Inferior parietal cortex (tissue), 1 donor: Measurements from ENCODE around the gene PCOLCE2.

Experiments used
- DNase-seq: peaks from one replicate; pipeline ENCODE4 v3.0.0-alpha.2; 2016; ENCODE audit errors: extremely low spot score

PCOLCE2 gene

GRCh38 chr3:142866841-142867631 lies 21.8 kb downstream of the PCOLCE2 start:
- DNase-seq: no peak

GRCh38 chr3:142863930-142864920 lies 24.7 kb downstream of the PCOLCE2 start:
- no peak for DNase-seq

GRCh38 chr3:142863010-142863817 lies 25.7 kb downstream of the PCOLCE2 start:
- no peak for DNase-seq

GRCh38 chr3:142861926-142862325 lies 27.0 kb downstream of the PCOLCE2 start:
- no peak for DNase-seq

- DNase-seq: no peak
These were observed 30.8 kb downstream of the PCOLCE2 start for GRCh38 chr3:142858043-142858442.

DNA sequence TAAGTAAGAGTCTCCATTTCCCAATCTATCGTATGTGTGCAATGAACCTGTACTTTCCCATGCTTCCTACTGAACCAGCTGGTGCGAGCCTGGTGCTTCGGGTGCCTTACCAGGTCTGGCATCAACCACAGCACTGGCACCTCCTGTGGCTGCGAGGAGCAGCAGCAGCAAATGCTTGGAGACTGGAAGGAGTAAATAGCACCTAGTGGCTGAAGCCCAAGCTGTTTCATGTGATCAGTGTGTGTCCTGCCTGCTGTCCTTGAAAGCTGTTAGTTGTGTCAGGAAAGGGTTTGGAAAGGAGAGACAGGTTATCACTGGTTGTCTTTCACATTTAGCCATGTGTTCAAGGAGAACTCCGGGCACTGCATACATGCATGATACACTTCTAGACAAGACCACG lies 31.8 kb downstream of the PCOLCE2 start:
- peak; percentile 20 for DNase-seq

- no peak for DNase-seq
These were observed 35.4 kb downstream of the PCOLCE2 start for GRCh38 chr3:142853270-142854168.

DNA sequence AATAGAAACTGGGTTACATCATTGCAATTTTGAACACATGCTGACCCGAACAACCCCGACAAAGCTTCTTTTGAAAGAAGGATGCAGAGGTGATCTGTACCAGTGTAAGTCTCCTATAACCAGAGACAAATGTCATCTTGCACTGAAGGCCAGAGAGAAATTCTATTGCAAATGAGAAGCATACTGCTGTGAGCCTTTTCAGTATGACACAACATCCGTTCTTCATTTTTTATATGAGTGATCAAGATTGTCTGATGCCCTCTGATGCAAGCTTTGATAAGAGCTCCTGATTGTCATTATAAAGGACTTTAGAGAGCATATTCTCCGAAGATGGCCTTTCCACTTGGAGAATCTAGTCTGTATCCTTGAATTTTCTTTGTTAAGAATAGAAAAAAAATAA lies 36.9 kb downstream of the PCOLCE2 start:
- no peak for DNase-seq

DNA sequence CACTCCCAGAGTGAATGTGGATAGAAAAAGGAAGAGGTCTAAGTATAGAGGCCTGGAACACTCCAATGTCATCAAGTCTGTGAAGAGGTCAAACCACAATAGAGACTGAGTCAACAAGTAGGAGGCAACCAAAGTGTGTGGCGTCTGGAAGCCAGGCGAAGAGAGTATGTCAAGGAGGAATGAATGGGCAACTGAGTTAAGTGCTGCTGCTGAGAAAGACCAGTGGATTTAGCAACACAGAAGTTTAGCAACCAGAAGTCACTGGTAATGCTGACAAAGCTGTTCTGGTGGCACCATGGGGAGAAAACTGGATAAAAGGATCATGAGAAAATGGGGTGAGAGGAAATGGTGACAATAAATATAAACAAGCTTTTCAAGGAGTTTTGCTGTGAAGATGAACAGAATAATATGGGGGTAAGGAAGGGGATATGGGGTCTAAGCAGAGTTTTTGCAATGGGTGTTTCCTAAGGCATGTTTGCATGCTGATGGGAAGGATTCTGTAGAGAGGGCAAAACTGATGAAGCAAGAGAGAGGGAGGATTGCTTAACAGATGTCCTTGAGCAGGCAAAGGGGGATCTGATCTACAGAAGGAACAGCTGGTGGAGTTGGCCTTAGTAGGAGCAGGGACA lies 38.4 kb downstream of the PCOLCE2 start:
- DNase-seq: no peak

- DNase-seq: no peak
These were observed 39.7 kb downstream of the PCOLCE2 start for GRCh38 chr3:142849148-142849547.

DNA sequence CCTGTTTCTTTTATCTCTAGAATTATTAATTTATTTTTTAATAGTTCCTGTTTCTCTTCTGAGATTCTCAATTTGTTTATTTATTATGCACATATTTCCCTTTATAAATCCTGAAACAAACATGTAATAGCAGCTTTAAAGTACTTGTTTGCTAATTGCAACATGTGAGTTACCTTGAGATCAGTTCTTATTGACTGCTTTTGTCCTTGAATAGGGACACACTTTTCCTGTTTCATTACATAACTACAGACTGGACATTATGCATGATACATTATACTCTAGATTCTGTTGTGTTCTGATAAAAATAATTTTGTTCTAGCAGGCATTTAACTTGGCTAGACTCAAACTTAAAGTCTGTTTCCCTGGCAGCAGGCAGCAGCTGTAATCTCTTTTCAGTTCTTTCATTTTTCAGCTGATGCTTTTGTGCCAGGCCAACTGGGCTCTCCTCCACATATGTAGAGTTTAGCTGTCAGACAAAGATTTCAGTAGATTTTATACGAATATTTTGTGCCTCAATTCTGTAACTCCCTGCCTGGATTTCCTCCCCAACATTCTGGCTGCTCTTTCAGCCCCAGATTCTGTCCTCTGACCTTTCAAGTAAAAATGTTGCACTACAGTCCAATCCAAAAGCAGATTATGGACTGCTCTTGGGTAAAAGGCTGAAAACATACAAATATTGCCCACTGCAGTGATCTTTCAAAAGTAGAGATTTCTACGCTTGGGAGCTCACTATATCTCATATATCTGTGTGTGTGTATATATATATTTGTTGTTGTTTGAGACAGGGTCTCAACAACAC lies 41.9 kb downstream of the PCOLCE2 start:
- peak; percentile 29 for DNase-seq

DNA sequence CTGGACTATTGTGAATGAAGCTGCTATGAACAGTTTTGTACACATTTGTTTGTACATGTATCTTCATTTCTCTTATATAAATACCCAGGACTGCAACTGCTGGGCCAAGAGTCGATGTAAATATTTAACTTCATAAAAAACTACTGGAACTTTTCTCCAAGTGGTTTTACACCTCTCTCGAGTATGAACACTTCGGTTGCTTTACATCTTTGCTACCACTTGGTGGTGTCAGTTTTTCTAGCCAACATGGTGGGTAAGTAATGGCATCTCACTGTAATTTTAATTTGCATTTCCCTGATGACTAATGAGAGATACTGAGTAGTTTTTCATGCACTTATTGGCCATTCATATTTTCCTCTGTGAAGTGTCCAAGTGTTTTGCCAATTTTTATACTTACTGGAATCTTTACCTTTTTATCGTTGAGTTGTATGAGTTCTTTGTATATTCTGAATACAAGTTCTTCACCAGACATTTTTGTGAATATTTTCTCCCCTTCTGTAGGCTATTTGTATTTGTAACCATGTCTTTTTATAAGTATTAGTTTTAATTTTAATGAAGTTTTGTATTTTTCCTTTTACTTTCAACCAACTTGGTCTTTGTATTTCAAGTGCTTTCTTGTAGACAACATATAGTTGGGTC lies 44.4 kb downstream of the PCOLCE2 start:
- DNase-seq: no peak

- no peak for DNase-seq
These were observed 49.1 kb downstream of the PCOLCE2 start for GRCh38 chr3:142839831-142840230.

- DNase-seq: no peak
These were observed 51.4 kb downstream of the PCOLCE2 start for GRCh38 chr3:142837526-142837925.

- DNase-seq: peak; percentile 85
These were observed 60.1 kb downstream of the PCOLCE2 start for GRCh38 chr3:142828703-142829305.

- DNase-seq: no peak
These were observed 69.7 kb downstream of the PCOLCE2 start for GRCh38 chr3:142819179-142819578.

DNA sequence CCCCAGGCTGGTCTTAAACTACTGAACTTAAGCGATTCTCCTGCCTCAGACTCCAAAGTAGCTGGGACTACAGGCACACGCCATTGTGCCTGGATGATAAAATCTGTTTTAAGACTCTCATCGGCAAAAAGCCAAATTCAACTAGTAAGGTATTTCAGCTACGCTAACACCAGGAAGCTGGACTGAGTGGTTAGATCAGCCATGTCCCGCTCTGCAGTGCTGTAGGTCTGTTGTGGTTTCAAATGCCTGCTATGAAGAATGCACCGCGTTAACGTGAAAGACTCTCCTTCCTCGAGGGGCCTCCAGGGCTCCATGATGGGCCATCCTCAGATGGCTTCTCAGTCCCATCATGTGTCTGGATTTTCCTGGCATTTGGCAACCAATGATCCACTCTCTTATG lies 70.2 kb downstream of the PCOLCE2 start:
- no peak for DNase-seq

DNA sequence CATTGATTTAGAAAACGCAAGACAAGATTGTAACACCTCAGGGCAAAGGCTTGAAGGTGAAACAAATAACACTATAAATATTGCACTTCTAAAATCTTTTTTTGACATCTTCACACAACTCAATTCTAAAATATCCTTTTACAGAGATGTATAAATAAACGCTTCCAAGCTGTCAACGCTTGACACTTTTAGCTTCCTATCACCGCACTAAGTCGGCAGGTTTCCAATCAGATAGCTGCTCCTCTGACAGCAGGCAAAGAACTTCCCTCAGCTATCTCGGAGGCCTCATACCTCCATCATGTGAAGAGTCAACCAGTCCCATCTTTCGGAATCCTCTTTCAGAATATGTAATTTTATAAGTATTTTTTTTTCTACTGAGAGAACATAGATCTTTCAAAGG lies 71.0 kb downstream of the PCOLCE2 start:
- no peak for DNase-seq

GRCh38 chr3:142817356-142817755 lies 71.5 kb downstream of the PCOLCE2 start:
- no peak for DNase-seq
